GM18505 (cell line): ENCODE results near the gene DNAJB6.
"Not testable (repeated sequence)": the region's sequence is repeated elsewhere in the genome, so short reads cannot be mapped to it uniquely, and the experiment has no call there.

ENCODE experiments used
- ATAC-seq: cut with Tn5 transposase; IDR thresholded peaks from one replicate; pipeline ENCODE4 v1.9.1; 2021; ENCODE audit not compliant: unreplicated experiment
- POLR2A ChIP-seq: IDR thresholded peaks from 4 replicates; pipeline ENCODE4 v1.6.1; 2011; ENCODE audit warnings: borderline replicate concordance; ENCODE audit not compliant: insufficient read depth, insufficient read length; ENCODE audit errors: extremely low read depth

The DNAJB6 gene

GRCh38 chr7:157306846-157307838, 29.7 kb upstream of the DNAJB6 start:
- ATAC-seq = no peak
- TF ChIP-seq POLR2A = no peak

- no peak for ATAC-seq
- TF ChIP-seq POLR2A = no peak
These were observed 26.7 kb upstream of the DNAJB6 start for GRCh38 chr7:157309988-157310668.

DNA sequence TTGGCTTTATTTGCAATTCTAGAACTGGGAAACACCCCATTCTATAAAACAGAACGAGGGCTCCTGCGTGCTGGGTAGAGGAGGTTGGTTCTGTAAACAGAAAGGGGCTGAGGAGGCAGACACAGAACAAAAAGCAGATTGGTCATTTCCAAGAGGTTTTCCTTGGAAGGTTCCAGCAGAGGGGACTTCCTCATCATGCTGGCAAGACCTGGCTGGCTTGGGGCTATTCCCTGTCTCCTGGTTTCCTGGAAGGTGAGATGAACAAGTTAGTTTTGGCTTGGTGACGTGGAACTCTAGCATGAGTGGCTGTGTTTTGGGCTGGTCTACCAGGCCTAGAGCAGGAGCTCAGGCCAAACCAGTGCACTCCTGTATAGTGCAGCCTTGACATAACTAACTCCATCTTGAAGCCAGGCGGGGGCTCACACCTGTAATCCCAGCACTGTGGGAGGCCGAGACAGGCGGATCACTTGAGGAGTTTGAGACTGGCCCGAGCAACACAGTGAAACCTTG, 26.1 kb upstream of the DNAJB6 start:
- ATAC-seq = no peak
- TF ChIP-seq POLR2A = no peak

- no peak for TF ChIP-seq POLR2A
- ATAC-seq = no peak
These were observed 23.9 kb upstream of the DNAJB6 start for GRCh38 chr7:157312941-157313340.

GRCh38 chr7:157313645-157314044, 23.2 kb upstream of the DNAJB6 start:
- ATAC-seq = no peak
- no peak for TF ChIP-seq POLR2A

- no peak for TF ChIP-seq POLR2A
- ATAC-seq = peak; percentile 72
These were observed 18.6 kb upstream of the DNAJB6 start for GRCh38 chr7:157318015-157318706.

GRCh38 chr7:157320608-157320980, 16.2 kb upstream of the DNAJB6 start:
- TF ChIP-seq POLR2A = no peak
- no peak for ATAC-seq

DNA sequence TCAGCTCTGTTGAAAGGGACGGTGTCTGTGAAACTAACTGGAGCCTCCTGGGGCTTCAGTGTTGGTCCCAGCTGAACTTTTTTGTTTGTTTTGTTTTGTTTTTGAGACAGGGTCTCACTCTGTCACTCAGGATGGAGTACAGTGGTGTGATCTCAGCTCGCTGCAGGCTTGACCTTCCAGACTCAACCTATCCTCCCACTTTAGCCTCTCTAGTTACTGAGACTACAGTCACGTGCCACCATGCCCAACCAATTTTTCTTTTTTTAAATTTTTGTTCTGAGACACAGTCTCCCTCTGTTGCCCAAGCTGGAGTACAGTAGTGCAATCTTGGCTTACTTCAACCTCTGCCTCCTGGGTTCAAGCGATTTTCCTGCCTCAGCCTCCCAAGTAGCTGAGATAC, 13.4 kb upstream of the DNAJB6 start:
- TF ChIP-seq POLR2A = no peak
- no peak for ATAC-seq

- ATAC-seq = no peak
- TF ChIP-seq POLR2A = no peak
These were observed 7.4 kb upstream of the DNAJB6 start for GRCh38 chr7:157329447-157329846.

DNA sequence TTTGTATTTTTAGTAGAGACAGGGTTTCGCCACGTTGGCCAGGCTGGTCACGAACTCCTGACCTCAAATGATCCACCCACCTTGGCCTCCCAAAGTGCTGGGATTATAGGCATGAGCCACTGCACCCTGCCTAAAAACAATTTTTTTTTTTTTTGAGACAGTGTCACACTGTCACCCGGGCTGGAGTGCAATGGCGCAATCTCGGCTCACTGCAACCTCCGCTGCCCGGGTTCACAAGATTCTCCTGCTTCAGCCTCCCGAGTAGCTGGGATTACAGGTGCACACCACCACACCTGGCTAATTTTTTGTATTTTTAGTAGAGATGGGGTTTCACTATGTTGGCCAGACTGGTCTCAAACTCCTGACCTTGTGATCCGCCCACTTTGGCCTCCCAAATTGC, 6.2 kb upstream of the DNAJB6 start:
- ATAC-seq = not testable (repeated sequence)

GRCh38 chr7:157331049-157331448, 5.8 kb upstream of the DNAJB6 start:
- not testable (repeated sequence) for ATAC-seq

GRCh38 chr7:157335236-157335635, 1.6 kb upstream of the DNAJB6 start:
- no peak for TF ChIP-seq POLR2A
- no peak for ATAC-seq

GRCh38 chr7:157335991-157336382, 817 bp upstream of the DNAJB6 start:
- ATAC-seq = no peak
- no peak for TF ChIP-seq POLR2A
